ENCODE data around the gene FSTL5.

Gene FSTL5

GRCh38 chr4:161583549-161583948 is 580.3 kb downstream of the FSTL5 start:
- DNase-seq: no peak

GRCh38 chr4:161581262-161582230 is 582.3 kb downstream of the FSTL5 start:
- DNase-seq: no peak

GRCh38 chr4:161577579-161578301 is 586.1 kb downstream of the FSTL5 start:
- DNase-seq: no peak

GRCh38 chr4:161573836-161574235 is 590.0 kb downstream of the FSTL5 start:
- DNase-seq: no peak

GRCh38 chr4:161564230-161564834 is 599.5 kb downstream of the FSTL5 start:
- DNase-seq: no peak

- no peak for DNase-seq
Measured at GRCh38 chr4:161555689-161556660, 607.8 kb downstream of the FSTL5 start.

GRCh38 chr4:161554372-161554990 is 609.3 kb downstream of the FSTL5 start:
- DNase-seq: no peak

- no peak for DNase-seq
Measured at GRCh38 chr4:161546902-161547301, 616.9 kb downstream of the FSTL5 start.

- no peak for DNase-seq
Measured at GRCh38 chr4:161540265-161540664, 623.5 kb downstream of the FSTL5 start.

GRCh38 chr4:161538941-161539340 is 624.9 kb downstream of the FSTL5 start:
- DNase-seq: no peak

GRCh38 chr4:161530710-161531109 is 633.1 kb downstream of the FSTL5 start:
- DNase-seq: no peak

GRCh38 chr4:161525121-161525520 is 638.7 kb downstream of the FSTL5 start:
- DNase-seq: no peak

GRCh38 chr4:161522031-161522430 is 641.8 kb downstream of the FSTL5 start:
- peak in 5 of 56 donors; percentile 1 to 3 (median 1) for DNase-seq

GRCh38 chr4:161519611-161520010 is 644.2 kb downstream of the FSTL5 start:
- no peak for DNase-seq

- no peak for DNase-seq
Measured at GRCh38 chr4:161517941-161518340, 645.9 kb downstream of the FSTL5 start.

GRCh38 chr4:161505141-161505540 is 658.7 kb downstream of the FSTL5 start:
- no peak for DNase-seq

GRCh38 chr4:161498155-161498554 is 665.6 kb downstream of the FSTL5 start:
- no peak for DNase-seq

- DNase-seq: no peak
Measured at GRCh38 chr4:161486461-161486860, 677.3 kb downstream of the FSTL5 start.

GRCh38 chr4:161466316-161466715 is 697.5 kb downstream of the FSTL5 start:
- DNase-seq: no peak

- no peak for DNase-seq
Measured at GRCh38 chr4:161463436-161463835, 700.4 kb downstream of the FSTL5 start.

All from nucleus accumbens (tissue), 56 donors.